HepG2 (cell line): Measurements from ENCODE around the gene SIT1. TPM values are rescaled to one million over a fixed set of nuclear protein-coding genes. Genes with fewer than 3 reads are reported as not detected.
A peak's percentile ranks its signal among the peaks of the same experiment; 100 is the strongest.

Experiments used
- ARNTL ChIP-seq: sonication (generic); formaldehyde crosslinking; IDR thresholded peaks from 2 replicates; pipeline ENCODE4 v1.4.0; 2020; ENCODE audit warnings: mild to moderate bottlenecking, missing genetic modification reagents
- DNMT1 ChIP-seq: sonication (generic); formaldehyde crosslinking; IDR thresholded peaks from 2 replicates; pipeline ENCODE4 v1.5.1; 2020; ENCODE audit warnings: mild to moderate bottlenecking, missing genetic modification reagents
- ESRRA ChIP-seq: sonication (generic); formaldehyde crosslinking; IDR thresholded peaks from 2 replicates; pipeline ENCODE4 v1.5.1; 2020; ENCODE audit warnings: mild to moderate bottlenecking, low read depth, missing genetic modification reagents
- FOXP4 ChIP-seq: sonication (generic); formaldehyde crosslinking; IDR thresholded peaks from 2 replicates; pipeline ENCODE4 v1.4.0; 2020; ENCODE audit warnings: missing genetic modification reagents
- GMEB2 ChIP-seq: IDR thresholded peaks from 2 replicates; pipeline ENCODE4 v1.6.1; 2016; ENCODE audit warnings: missing biosample characterization, missing genetic modification reagents, low read depth
- KAT7 ChIP-seq: IDR thresholded peaks from 2 replicates; pipeline ENCODE4 v1.6.1; 2018; ENCODE audit warnings: borderline replicate concordance, missing compliant biosample characterization
- MIER2 ChIP-seq: IDR thresholded peaks from 2 replicates; pipeline ENCODE4 v1.6.1; 2016; ENCODE audit warnings: missing biosample characterization, missing genetic modification reagents
- POGZ ChIP-seq: sonication (generic); formaldehyde crosslinking; IDR thresholded peaks from 2 replicates; pipeline ENCODE4 v1.4.0; 2020; ENCODE audit warnings: mild to moderate bottlenecking, missing genetic modification reagents
- REST ChIP-seq, 2 experiments: IDR thresholded peaks; 2 replicates each; pipeline ENCODE4 v1.6.1; 2011 to 2012; ENCODE audit warnings: low read length in 2 of 2, borderline replicate concordance in 1 of 2, low read depth in 1 of 2, mild to moderate bottlenecking in 1 of 2, moderate library complexity in 1 of 2
- SAP130 ChIP-seq: IDR thresholded peaks from 2 replicates; pipeline ENCODE4 v1.6.1; 2016; ENCODE audit warnings: low read depth
- SMAD9 ChIP-seq: sonication (generic); formaldehyde crosslinking; IDR thresholded peaks from 2 replicates; pipeline ENCODE4 v1.5.1; 2020; ENCODE audit warnings: mild to moderate bottlenecking, missing genetic modification reagents
- SNAI1 ChIP-seq: sonication (generic); formaldehyde crosslinking; IDR thresholded peaks from 2 replicates; pipeline ENCODE4 v1.5.0; 2020; ENCODE audit warnings: mild to moderate bottlenecking, missing genetic modification reagents, borderline replicate concordance
- SRSF9 ChIP-seq: fragments of 200-400 bp; formaldehyde crosslinking; IDR thresholded peaks from 2 replicates; pipeline ENCODE4 v1.6.1; 2018; ENCODE audit warnings: borderline replicate concordance, mild to moderate bottlenecking, low read depth, low read length; ENCODE audit not compliant: insufficient read depth, poor library complexity, severe bottlenecking
- TSC22D2 ChIP-seq: sonication (generic); formaldehyde crosslinking; IDR thresholded peaks from 2 replicates; pipeline ENCODE4 v1.5.1; 2020; ENCODE audit warnings: missing genetic modification reagents, mild to moderate bottlenecking, borderline replicate concordance
- ZBTB7B ChIP-seq: sonication (generic); formaldehyde crosslinking; IDR thresholded peaks from 2 replicates; pipeline ENCODE4 v1.4.0; 2020; ENCODE audit warnings: missing genetic modification reagents
- ZNF234 ChIP-seq: sonication (generic); formaldehyde crosslinking; conservative IDR thresholded peaks from 2 replicates; pipeline ENCODE4 v1.5.1; 2020; ENCODE audit warnings: mild to moderate bottlenecking, missing genetic modification reagents
- ZNF513 ChIP-seq: sonication (generic); formaldehyde crosslinking; conservative IDR thresholded peaks from 2 replicates; pipeline ENCODE4 v1.5.0; 2020; ENCODE audit warnings: missing genetic modification reagents
- ZNF558 ChIP-seq: sonication (generic); formaldehyde crosslinking; IDR thresholded peaks from 2 replicates; pipeline ENCODE4 v1.9.0; 2022; ENCODE audit warnings: mild to moderate bottlenecking, missing genetic modification reagents, borderline replicate concordance
- polyA plus RNA-seq, 8 experiments: library from polyadenylated mRNA; depleted of rRNA in 3 of 8; stranded (reverse) in 7 of 8; unstranded in 1 of 8; fragments of >200 nt; fragmentation: Illumina TruSeq in 4 of 8; extraction: Trizol in 4 of 8; gene quantifications; 2 replicates each; pipeline versions ENCODE4 v1.2.1 to v1.2.3, GENCODE V29; 2011 to 2016; ENCODE audit warnings: low read depth in 4 of 8, missing spikeins in 1 of 8, mixed read lengths in 1 of 8; ENCODE audit not compliant: insufficient read depth in 1 of 8
- total RNA-seq, 5 experiments: library from RNA; depleted of rRNA; stranded (reverse); fragments of >200 nt; fragmentation: Illumina TruSeq; extraction: Trizol; gene quantifications; 2 replicates each; pipeline ENCODE4 v1.2.3, GENCODE V29; 2016; ENCODE audit warnings: low read depth in 1 of 5

The SIT1 gene
- total and polyA plus RNA-seq, 2 of the 13 experiments (the other 11 are each of a cell fraction or from before 2014, with no cell fraction given): 0.09 to 6.7 TPM

DNA sequence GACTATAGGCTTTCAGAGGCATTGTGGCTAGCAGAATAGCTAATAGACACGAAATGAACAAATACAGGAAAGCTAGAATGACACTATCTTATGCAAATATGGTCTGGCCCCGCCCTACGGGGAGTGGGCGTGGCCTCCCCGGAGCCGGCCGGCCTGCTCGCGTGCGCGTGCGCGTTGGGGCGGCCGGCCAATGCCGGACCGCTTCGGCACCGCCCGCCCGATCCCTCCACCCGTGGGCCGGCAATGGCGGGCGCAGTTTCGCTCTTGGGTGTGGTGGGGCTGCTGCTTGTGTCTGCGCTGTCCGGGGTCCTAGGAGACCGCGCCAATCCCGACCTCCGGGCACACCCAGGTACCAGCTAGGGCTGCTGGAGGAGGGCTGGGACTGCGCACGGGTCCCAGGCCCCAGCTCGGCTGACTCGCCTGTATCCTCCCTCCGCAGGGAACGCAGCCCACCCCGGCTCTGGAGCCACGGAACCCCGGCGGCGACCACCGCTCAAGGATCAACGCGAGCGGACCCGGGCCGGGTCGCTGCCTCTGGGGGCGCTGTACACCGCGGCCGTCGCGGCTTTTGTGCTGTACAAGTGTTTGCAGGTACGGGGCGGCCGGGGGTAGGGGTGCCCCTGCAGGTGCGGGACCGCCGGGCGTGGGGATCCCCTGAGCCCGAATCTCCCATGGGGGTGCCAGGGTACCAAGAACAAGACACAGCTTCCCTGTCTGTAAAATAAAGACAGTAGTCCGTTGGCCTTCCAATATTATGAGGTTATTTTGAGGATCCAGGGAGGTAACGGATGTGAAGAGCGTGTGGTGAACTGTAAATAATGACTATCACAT is 7.6 kb upstream of the SIT1 start, which contains the start of gene CCDC107 (continued):
- peak; percentile 70; the same call in 1 of the 2 replicates for TF ChIP-seq KAT7 (CRISPR knock-in tag)
- no peak for TF ChIP-seq ARNTL (CRISPR knock-in tag)
- TF ChIP-seq FOXP4 (CRISPR knock-in tag): peak; percentile 36; the same call in 1 of the 2 replicates
- TF ChIP-seq SAP130: peak; percentile 60
- no peak for TF ChIP-seq SRSF9
- TF ChIP-seq ZNF513: no peak
- no peak for TF ChIP-seq GMEB2
- TF ChIP-seq SMAD9: no peak
- TF ChIP-seq DNMT1: no peak; the same call in 1 of the 2 replicates
- no peak; the same call in 1 of the 2 replicates for TF ChIP-seq TSC22D2 (CRISPR knock-in tag)
- peak; percentile 95 for TF ChIP-seq SNAI1 (CRISPR knock-in tag)
- no peak; the same call in 1 of the 2 replicates for TF ChIP-seq ZNF234 (CRISPR knock-in tag)
- peak; percentile 100 for TF ChIP-seq ZBTB7B (CRISPR knock-in tag)
- 0 out of 2 replicates have a peak, but pooled peaks have one; percentile 29 for TF ChIP-seq MIER2 (CRISPR knock-in tag)
- peak; percentile 77 for TF ChIP-seq POGZ
- TF ChIP-seq REST (IDR thresholded peaks at IDR 0.05; ENCODE audit: borderline replicate concordance in 1 of 2, low read depth in 1 of 2, low read length in 2 of 2): peak in 1 of 2 experiments; percentile 69; a peak in 1 of 4 replicates
- peak; percentile 41; the same call in 1 of the 2 replicates for TF ChIP-seq ESRRA
- peak; percentile 42; the same call in 1 of the 2 replicates for TF ChIP-seq ZNF558 (CRISPR knock-in tag)
